ENCODE results near the gene AP1G2. TPM values are rescaled to one million over a fixed set of nuclear protein-coding genes. Genes with fewer than 3 reads are reported as not detected.

Gene AP1G2
- total RNA-seq, 2 donors from 2014 or later = 150 to 237 TPM

DNA sequence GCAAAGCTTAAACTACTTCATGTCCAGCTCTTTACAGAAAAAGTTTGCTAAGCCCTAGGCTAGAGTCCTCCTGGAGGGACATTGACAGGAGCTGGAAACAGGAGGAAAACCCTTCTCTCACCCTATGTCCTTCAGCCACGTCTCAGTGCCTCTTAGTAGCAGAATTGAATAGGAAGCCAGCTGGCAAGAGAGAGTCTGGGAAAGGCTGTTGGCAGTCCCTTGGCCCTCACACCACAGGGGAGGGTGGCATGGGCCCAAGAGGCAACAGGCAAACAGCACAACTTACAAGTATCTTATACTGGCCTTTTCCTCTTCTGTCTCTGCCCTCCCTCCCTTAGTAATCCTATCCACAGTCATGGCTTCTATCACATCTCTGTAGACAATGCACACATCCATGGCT, 40.9 kb upstream of the AP1G2 start:
- Histone ChIP-seq H3K4me3 (no peak overlapping the region), H3K27ac (peak overlapping the region; percentile 47 to 91 (median 75)), H3K27me3 (no peaks in the 10 kb centered on the region), H3K4me1 (peaks cover 87% of the 10 kb centered on the region), H3K9me3 (no peaks in the 10 kb centered on the region), H3K36me3 (replicated peaks in 1 of 2; ENCODE audit: insufficient read depth in 1 of 2, low read depth in 2 of 2) (no peaks in the 10 kb centered on the region)
- intact Hi-C loops (cut with DNase I) = no loop called here
- WGBS, 2 donors = 0% methylated on average over 1 of the region's 1 CpG
- no peak for TF ChIP-seq POLR2A (IDR thresholded peaks at IDR 0.05)
- TF ChIP-seq, protein P1, sequence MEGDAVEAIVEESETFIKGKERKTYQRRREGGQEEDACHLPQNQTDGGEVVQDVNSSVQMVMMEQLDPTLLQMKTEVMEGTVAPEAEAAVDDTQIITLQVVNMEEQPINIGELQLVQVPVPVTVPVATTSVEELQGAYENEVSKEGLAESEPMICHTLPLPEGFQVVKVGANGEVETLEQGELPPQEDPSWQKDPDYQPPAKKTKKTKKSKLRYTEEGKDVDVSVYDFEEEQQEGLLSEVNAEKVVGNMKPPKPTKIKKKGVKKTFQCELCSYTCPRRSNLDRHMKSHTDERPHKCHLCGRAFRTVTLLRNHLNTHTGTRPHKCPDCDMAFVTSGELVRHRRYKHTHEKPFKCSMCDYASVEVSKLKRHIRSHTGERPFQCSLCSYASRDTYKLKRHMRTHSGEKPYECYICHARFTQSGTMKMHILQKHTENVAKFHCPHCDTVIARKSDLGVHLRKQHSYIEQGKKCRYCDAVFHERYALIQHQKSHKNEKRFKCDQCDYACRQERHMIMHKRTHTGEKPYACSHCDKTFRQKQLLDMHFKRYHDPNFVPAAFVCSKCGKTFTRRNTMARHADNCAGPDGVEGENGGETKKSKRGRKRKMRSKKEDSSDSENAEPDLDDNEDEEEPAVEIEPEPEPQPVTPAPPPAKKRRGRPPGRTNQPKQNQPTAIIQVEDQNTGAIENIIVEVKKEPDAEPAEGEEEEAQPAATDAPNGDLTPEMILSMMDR (IDR thresholded peaks at IDR 0.05) = no peak
- ATAC-seq (peak; percentile 87), DNase-seq (peak; percentile 89 to 95 (median 92))

DNA sequence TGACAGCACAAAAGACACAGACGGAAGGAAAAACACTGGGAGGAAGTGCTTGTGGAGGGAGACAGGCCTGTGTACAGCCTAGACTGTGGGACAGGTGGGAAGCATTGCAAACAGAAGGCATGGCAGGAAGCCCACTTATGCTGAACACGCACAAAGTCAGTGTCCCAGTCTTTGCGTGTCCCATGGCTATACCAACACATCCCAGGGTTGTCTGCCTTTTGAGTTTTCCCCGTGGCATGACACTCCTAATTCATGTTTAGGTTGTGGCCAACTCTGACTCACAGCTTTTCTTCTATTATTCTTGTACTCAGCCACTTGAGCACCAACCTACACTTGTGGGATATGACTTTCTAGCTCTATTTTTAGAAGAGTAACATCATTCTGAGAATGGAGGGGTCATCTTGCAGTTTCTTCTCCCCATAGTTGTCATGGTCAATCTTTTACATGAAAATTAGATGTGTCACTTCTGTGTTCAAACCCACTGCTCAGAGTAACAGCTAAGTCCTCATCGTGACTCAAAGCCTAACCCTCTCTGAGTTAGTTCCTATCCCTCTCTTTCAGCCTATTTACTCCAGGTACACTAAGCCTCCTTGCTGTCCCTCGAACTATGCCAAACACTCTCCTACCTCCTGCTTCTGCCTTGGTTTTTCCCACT, 38.5 kb upstream of the AP1G2 start:
- Histone ChIP-seq H3K4me3 (no peak overlapping the region), H3K4me1 (peaks cover 84% of the 10 kb centered on the region), H3K36me3 (replicated peaks in 1 of 2; ENCODE audit: insufficient read depth in 1 of 2, low read depth in 2 of 2) (no peaks in the 10 kb centered on the region), H3K27me3 (no peaks in the 10 kb centered on the region), H3K27ac (peak overlapping the region in 2 of 4 donors; percentile 39 to 41), H3K9me3 (no peaks in the 10 kb centered on the region)
- 61 to 66% methylated on average over 6 of the region's 6 CpGs for WGBS, 2 donors
- no peak for TF ChIP-seq POLR2A (IDR thresholded peaks at IDR 0.05)
- TF ChIP-seq, protein P1 (IDR thresholded peaks at IDR 0.05) = no peak
- intact Hi-C loops (cut with DNase I) = no loop called here
- ATAC-seq = no peak
- DNase-seq = no peak

DNA sequence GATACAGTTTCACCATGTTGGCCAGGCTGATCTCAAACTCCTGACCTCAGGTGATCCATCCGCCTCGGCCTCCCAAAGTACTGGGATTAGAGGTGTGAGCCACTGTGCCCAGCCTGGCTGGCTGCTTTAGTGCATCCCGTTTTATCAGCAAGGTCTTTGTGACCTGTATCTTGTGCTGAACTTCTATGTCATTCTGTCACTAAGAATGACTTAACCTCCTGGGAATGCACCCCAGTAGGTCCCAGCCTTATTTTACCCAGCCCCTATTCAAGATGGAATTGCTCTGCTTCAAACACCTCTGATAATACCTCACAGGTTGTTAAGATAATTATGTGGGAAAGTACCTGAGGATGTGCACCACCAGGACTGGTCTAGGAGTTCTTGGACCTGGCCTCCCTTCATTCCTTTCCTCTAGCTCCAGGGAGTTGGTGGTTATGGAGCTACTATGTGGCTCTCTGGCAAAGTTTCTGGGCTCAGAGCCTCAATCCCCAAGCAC, 37.1 kb upstream of the AP1G2 start:
- no peaks in the 10 kb centered on the region for H3K9me3 ChIP-seq
- H3K36me3 ChIP-seq (replicated peaks in 1 of 2; ENCODE audit: insufficient read depth in 1 of 2, low read depth in 2 of 2) = no peaks in the 10 kb centered on the region
- 74 to 75% methylated on average over 3 of the region's 3 CpGs for WGBS, 2 donors
- intact Hi-C loops (cut with DNase I) = no loop called here
- no peak for TF ChIP-seq POLR2A (IDR thresholded peaks at IDR 0.05)
- no peaks in the 10 kb centered on the region for H3K27me3 ChIP-seq
- no peak for DNase-seq
- no peak overlapping the region for H3K27ac ChIP-seq
- H3K4me3 ChIP-seq = no peak overlapping the region
- peaks cover 70% of the 10 kb centered on the region for H3K4me1 ChIP-seq
- ATAC-seq = no peak

DNA sequence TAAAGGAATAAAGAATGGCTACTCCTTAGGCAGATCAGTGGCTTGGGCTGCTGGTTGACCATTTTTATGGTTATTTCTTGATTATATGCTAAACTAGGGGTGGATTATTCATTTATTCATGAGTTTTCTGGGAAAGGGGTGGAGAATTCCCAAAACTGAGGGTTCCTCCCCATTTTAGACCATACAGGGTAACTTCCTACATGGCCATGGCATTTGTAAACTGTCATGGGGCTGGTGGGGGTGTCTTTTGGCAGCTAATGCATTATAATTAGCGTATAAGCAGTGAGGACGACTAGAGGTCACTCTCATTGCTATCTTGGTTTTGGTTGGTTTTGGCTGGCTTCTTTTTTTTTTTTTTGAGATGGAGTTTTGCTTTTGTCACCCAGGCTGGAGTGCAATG, 36.6 kb upstream of the AP1G2 start:
- DNase-seq (no peak), ATAC-seq (no peak)
- no peak overlapping the region for H3K4me3 ChIP-seq
- TF ChIP-seq, protein P1 (IDR thresholded peaks at IDR 0.05) = no peak
- no peak for TF ChIP-seq POLR2A (IDR thresholded peaks at IDR 0.05)
- intact Hi-C loops (cut with DNase I) = no loop called here
- no peaks in the 10 kb centered on the region for H3K36me3 ChIP-seq (replicated peaks in 1 of 2; ENCODE audit: insufficient read depth in 1 of 2, low read depth in 2 of 2)
- H3K27me3 ChIP-seq = no peaks in the 10 kb centered on the region
- 51 to 73% methylated on average over 2 of the region's 2 CpGs for WGBS, 2 donors
- peaks cover 65% of the 10 kb centered on the region for H3K4me1 ChIP-seq
- H3K27ac ChIP-seq = no peak overlapping the region
- no peaks in the 10 kb centered on the region for H3K9me3 ChIP-seq

DNA sequence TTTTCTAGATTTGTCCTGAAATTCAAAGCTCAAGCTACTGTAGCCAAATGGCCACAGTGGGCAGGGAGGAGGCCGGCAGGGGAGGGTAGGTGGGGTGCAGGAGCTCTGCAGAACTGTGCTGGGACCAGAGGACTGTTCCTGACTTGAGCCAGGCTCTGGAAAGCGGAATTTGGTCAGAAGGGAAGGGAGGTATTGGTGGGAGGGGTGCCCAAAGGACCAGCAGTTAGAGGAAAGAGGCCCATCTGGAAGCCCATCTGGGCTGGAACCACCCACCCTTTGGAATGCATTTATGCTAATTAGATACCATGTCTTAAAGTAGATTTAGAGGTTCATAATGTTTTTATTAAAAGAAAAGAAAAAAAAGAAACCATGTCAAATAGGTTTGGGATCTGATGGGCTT, 35.5 kb upstream of the AP1G2 start:
- intact Hi-C loops (cut with DNase I) = no loop called here
- H3K4me3 ChIP-seq = no peak overlapping the region
- TF ChIP-seq, protein P1 (IDR thresholded peaks at IDR 0.05) = no peak
- TF ChIP-seq POLR2A (IDR thresholded peaks at IDR 0.05) = no peak
- ATAC-seq = no peak
- H3K27me3 ChIP-seq = no peaks in the 10 kb centered on the region
- H3K36me3 ChIP-seq (replicated peaks in 1 of 2; ENCODE audit: insufficient read depth in 1 of 2, low read depth in 2 of 2) = no peaks in the 10 kb centered on the region
- H3K27ac ChIP-seq = no peak overlapping the region
- no peak for DNase-seq
- H3K4me1 ChIP-seq = peaks cover 54% of the 10 kb centered on the region
- 89 to 93% methylated on average over 2 of the region's 2 CpGs for WGBS, 2 donors
- no peaks in the 10 kb centered on the region for H3K9me3 ChIP-seq

Data from body of pancreas (tissue), 4 donors.